ENCODE measurements around the gene FARS2.

FARS2 gene

DNA sequence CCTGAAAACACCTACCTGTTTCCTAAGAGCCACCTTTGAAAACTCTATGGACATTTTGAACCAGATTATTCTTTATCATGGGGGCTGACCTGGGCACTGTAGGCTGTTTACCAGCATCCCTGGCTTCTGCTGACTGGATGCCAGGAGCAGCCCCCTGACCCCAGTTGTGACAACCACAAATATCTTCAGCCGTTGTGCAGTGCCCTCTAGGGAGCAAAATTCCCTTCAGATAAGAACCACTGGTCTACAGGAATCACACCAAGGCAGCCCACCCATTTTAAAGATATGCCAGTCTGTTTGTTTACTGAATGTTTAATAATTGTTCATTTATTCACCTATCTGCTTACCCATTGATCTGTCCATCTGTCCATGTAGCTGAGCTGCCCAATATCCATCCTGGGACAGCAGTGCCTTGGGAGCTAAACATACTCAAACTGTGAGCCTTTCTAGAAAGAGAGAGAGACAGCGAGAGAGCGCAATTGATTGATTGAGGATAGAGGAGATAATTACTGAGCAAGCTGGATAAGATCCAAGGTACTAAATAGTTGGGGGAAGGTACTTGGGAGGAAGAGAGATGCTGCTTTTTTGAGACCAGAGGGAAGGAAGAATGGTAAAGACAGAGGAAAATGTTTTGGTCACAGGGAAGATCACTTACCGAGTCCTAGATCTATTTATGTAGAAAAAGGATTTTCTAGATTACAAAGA lies 468.7 kb downstream of the FARS2 start:
- peaks cover 32% of the 10 kb centered on the region for H3K4me1 Mint-ChIP-seq
- no peaks in the 10 kb centered on the region for H3K9me3 Mint-ChIP-seq
- no peak for TF ChIP-seq CTCF (IDR thresholded peaks at IDR 0.05; ENCODE audit: unreplicated experiment in 3 of 3)
- H3K36me3 Mint-ChIP-seq (ENCODE audit: low read depth) = no peaks in the 10 kb centered on the region
- no peak overlapping the region for H3K4me3 Mint-ChIP-seq
- peak overlapping the region in 2 of 3 experiments; percentile 23 to 54 for H3K27ac Mint-ChIP-seq
- H3K27me3 Mint-ChIP-seq (ENCODE audit: low read depth) = peaks cover 4% of the 10 kb centered on the region

DNA sequence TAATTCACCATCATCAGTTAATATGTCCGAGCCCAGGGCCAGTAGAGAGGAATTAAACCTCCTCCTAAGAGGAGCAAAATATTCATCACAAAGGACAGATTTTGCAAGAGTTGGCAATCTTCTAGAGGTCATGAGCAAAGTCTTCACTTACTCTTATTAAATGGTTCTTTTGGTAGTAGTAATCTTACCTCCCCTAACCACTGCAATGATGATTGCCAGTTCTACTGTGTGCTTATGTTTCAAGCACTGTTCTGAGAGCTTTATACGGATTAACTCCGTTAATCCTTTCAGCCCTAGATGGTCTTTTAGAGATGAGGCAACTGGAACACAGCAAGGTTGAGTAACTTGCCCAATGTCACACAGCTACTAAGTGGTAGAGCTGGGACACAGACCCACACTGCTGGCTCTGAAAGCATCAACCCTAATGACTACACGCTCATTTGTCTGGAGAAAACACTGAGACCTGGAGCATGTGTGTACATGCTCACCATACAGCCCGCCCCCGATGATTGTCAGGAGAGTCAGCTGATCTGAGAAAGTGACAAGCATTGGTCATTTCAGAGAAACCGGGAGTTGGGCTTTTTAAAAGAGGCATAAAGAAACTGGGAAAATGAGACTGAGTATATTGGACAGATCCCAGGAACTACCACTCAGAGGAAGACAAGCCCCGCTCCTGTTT lies 469.4 kb downstream of the FARS2 start:
- Mint-ChIP-seq H3K36me3 (ENCODE audit: low read depth) (no peaks in the 10 kb centered on the region), H3K9me3 (no peaks in the 10 kb centered on the region), H3K4me3 (no peak overlapping the region), H3K27me3 (ENCODE audit: low read depth) (peaks cover 4% of the 10 kb centered on the region), H3K4me1 (peaks cover 35% of the 10 kb centered on the region), H3K27ac (peak overlapping the region in 2 of 3 experiments; percentile 23 to 54)
- TF ChIP-seq CTCF (IDR thresholded peaks at IDR 0.05; ENCODE audit: unreplicated experiment in 3 of 3) = no peak

GRCh38 chr6:5731435-5731834 lies 470.1 kb downstream of the FARS2 start:
- no peak for TF ChIP-seq CTCF (IDR thresholded peaks at IDR 0.05; ENCODE audit: unreplicated experiment in 3 of 3)
- Mint-ChIP-seq H3K4me3 (no peak overlapping the region), H3K27ac (no peak overlapping the region), H3K36me3 (ENCODE audit: low read depth) (no peaks in the 10 kb centered on the region), H3K9me3 (no peaks in the 10 kb centered on the region), H3K4me1 (peaks cover 37% of the 10 kb centered on the region), H3K27me3 (ENCODE audit: low read depth) (peaks cover 4% of the 10 kb centered on the region)

DNA sequence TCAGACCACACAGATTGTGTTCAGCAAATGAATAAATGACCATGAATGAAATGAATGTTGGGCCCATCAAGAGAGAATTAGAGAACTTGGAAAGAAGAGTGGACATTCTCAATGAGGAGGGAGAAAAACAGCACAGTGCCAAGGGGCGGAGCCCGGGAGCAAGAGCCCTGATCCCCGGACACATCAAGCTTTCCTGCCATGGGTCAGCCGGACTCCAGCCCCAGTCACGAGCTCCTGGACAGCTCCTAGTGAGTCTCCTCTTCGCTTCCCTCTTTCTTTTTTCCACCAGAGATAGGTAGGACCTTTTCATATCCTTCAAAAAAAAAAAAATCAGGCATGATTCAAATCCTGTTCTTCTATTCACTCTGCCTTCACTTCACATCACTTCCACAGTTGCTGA lies 471.2 kb downstream of the FARS2 start:
- Mint-ChIP-seq H3K36me3 (ENCODE audit: low read depth) (no peaks in the 10 kb centered on the region), H3K27me3 (ENCODE audit: low read depth) (peaks cover 3% of the 10 kb centered on the region), H3K4me3 (no peak overlapping the region), H3K27ac (no peak overlapping the region), H3K9me3 (no peaks in the 10 kb centered on the region), H3K4me1 (peaks cover 35% of the 10 kb centered on the region)
- TF ChIP-seq CTCF (IDR thresholded peaks at IDR 0.05; ENCODE audit: unreplicated experiment in 3 of 3) = no peak

GRCh38 chr6:5736016-5736738 lies 474.9 kb downstream of the FARS2 start:
- no peaks in the 10 kb centered on the region for H3K36me3 Mint-ChIP-seq (ENCODE audit: low read depth)
- no peaks in the 10 kb centered on the region for H3K27me3 Mint-ChIP-seq (ENCODE audit: low read depth)
- no peak for TF ChIP-seq CTCF (IDR thresholded peaks at IDR 0.05; ENCODE audit: unreplicated experiment in 3 of 3)
- H3K9me3 Mint-ChIP-seq = no peaks in the 10 kb centered on the region
- H3K4me3 Mint-ChIP-seq = no peak overlapping the region
- no peak overlapping the region for H3K27ac Mint-ChIP-seq
- H3K4me1 Mint-ChIP-seq = peaks cover 12% of the 10 kb centered on the region
